HepG2 (cell line): ENCODE results near the gene ALKBH5.
A peak's percentile ranks its signal among the peaks of the same experiment; 100 is the strongest.

Experiments
- EP300 ChIP-seq, 3 experiments: sonication (generic) in 1 of 3; formaldehyde crosslinking in 1 of 3; IDR thresholded peaks; 2 replicates each; pipeline versions ENCODE4 v1.5.1 to v1.6.1; 2011 to 2020; ENCODE audit warnings: low read depth in 2 of 3, low read length in 2 of 3, borderline replicate concordance in 1 of 3, improper control_type of control experiment in 1 of 3, mild to moderate bottlenecking in 1 of 3, missing genetic modification reagents in 1 of 3, moderate library complexity in 1 of 3
- KDM3A ChIP-seq: IDR thresholded peaks from 2 replicates; pipeline ENCODE4 v1.6.1; 2018; ENCODE audit warnings: low read depth, missing compliant biosample characterization
- MXD4 ChIP-seq: IDR thresholded peaks from 2 replicates; pipeline ENCODE4 v1.6.1; 2016; ENCODE audit warnings: mild to moderate bottlenecking, missing biosample characterization, missing genetic modification reagents
- SRSF4 ChIP-seq: fragments of 200-400 bp; formaldehyde crosslinking; IDR thresholded peaks from one replicate; pipeline ENCODE4 v1.6.1; 2018; ENCODE audit warnings: mild to moderate bottlenecking, low read depth, low read length, moderate library complexity; ENCODE audit not compliant: poor library complexity, severe bottlenecking
- YY1 ChIP-seq: IDR thresholded peaks from 2 replicates; pipeline ENCODE4 v1.6.1; 2011; ENCODE audit warnings: low read length, low read depth, moderate library complexity, mild to moderate bottlenecking; ENCODE audit not compliant: insufficient read depth, insufficient replicate concordance
- ZNF354B ChIP-seq: sonication (generic); formaldehyde crosslinking; IDR thresholded peaks from 2 replicates; pipeline ENCODE4 v1.8.0; 2022; ENCODE audit warnings: mild to moderate bottlenecking, missing genetic modification reagents
- ZNF460 ChIP-seq: sonication (generic); formaldehyde crosslinking; IDR thresholded peaks from 2 replicates; pipeline ENCODE4 v1.5.1; 2020; ENCODE audit warnings: missing genetic modification reagents, mild to moderate bottlenecking, borderline replicate concordance
- ZNF776 ChIP-seq: sonication (generic); formaldehyde crosslinking; IDR thresholded peaks from 2 replicates; pipeline ENCODE4 v1.4.0; 2020; ENCODE audit warnings: mild to moderate bottlenecking, missing genetic modification reagents
- ZNF792 ChIP-seq: IDR thresholded peaks from 2 replicates; pipeline ENCODE4 v1.6.1; 2016
- ZNF878 ChIP-seq: sonication (generic); formaldehyde crosslinking; IDR thresholded peaks from 2 replicates; pipeline ENCODE4 v1.8.1; 2023; ENCODE audit warnings: mild to moderate bottlenecking, missing genetic modification reagents, moderate library complexity

GRCh38 chr17:18258356-18259038 lies 74.9 kb downstream of the ALKBH5 start, which contains the start of gene FLII:
- peak; percentile 66 for TF ChIP-seq YY1
- TF ChIP-seq EP300 (IDR thresholded peaks at IDR 0.05; ENCODE audit: low read depth in 2 of 2, low read length in 2 of 2), result no peak
- TF ChIP-seq EP300 (CRISPR knock-in tag; IDR thresholded peaks at IDR 0.05; ENCODE audit: borderline replicate concordance), result no peak
- no peak for TF ChIP-seq KDM3A (CRISPR knock-in tag)
- TF ChIP-seq ZNF354B (CRISPR knock-in tag), result no peak
- no peak for TF ChIP-seq ZNF878 (CRISPR knock-in tag)
- TF ChIP-seq ZNF792 (CRISPR knock-in tag), result no peak
- 0 out of 2 replicates have a peak, but pooled peaks have one; percentile 27 for TF ChIP-seq ZNF460 (CRISPR knock-in tag)
- TF ChIP-seq MXD4 (CRISPR knock-in tag), result no peak
- 0 out of 2 replicates have a peak, but pooled peaks have one; percentile 56 for TF ChIP-seq ZNF776 (CRISPR knock-in tag)
- no peak for TF ChIP-seq SRSF4
